Endothelial cell (in vitro differentiated cells): ENCODE results near the gene KYAT1. TPM values are rescaled to one million over a fixed set of nuclear protein-coding genes. Genes with fewer than 3 reads are reported as not detected.

Experiments used
- DNase-seq: peaks from one replicate; pipeline ENCODE4 v3.0.0; 2021; ENCODE audit warnings: low spot score
- H3K27ac Mint-ChIP-seq: one replicate; pipeline ENCODE4 v1.8.0; 2021; ENCODE audit warnings: mixed read lengths, inconsistent platforms; ENCODE audit not compliant: unreplicated experiment
- H3K27me3 Mint-ChIP-seq: one replicate; pipeline ENCODE4 v1.8.0; 2021; ENCODE audit warnings: mild to moderate bottlenecking, moderate library complexity, mixed read lengths, inconsistent platforms; ENCODE audit not compliant: unreplicated experiment
- H3K36me3 Mint-ChIP-seq: one replicate; pipeline ENCODE4 v1.8.0; 2021; ENCODE audit warnings: mild to moderate bottlenecking, low read depth, mixed read lengths, inconsistent platforms; ENCODE audit not compliant: unreplicated experiment
- H3K4me1 Mint-ChIP-seq: one replicate; pipeline ENCODE4 v1.8.0; 2021; ENCODE audit warnings: mild to moderate bottlenecking, mixed read lengths, inconsistent platforms; ENCODE audit not compliant: unreplicated experiment
- H3K4me3 Mint-ChIP-seq: one replicate; pipeline ENCODE4 v1.8.0; 2021; ENCODE audit warnings: mild to moderate bottlenecking, mixed read lengths, inconsistent platforms; ENCODE audit not compliant: unreplicated experiment
- H3K9me3 Mint-ChIP-seq: one replicate; pipeline ENCODE4 v1.8.0; 2021; ENCODE audit warnings: mixed read lengths, inconsistent platforms; ENCODE audit not compliant: unreplicated experiment
- total RNA-seq: library from RNA; stranded (reverse); fragmentation: NEBNext Ultra II Directional; extraction: Animal tissue kit (Norgen Biotek cat#: 25700); gene quantifications from one replicate; pipeline ENCODE4 v1.2.1, GENCODE V29; 2021; ENCODE audit not compliant: unreplicated experiment
- TF ChIP-seq, protein P1 (sequence below): fragments of 200-600 bp; sonication (generic); IDR thresholded peaks from one replicate; pipeline ENCODE4 v1.5.0; 2021; ENCODE audit warnings: antibody characterized with exemption; ENCODE audit not compliant: unreplicated experiment

Gene KYAT1
- total RNA-seq, 1 donor from 2014 or later: 3.3 TPM

GRCh38 chr9:128886211-128886891 lies 4.6 kb upstream of the KYAT1 start:
- Mint-ChIP-seq H3K27me3 (peaks cover 8% of the 10 kb centered on the region), H3K9me3 (no peaks in the 10 kb centered on the region), H3K4me1 (peaks cover 45% of the 10 kb centered on the region), H3K27ac (peak overlapping the region; percentile 43), H3K36me3 (peaks cover 12% of the 10 kb centered on the region), H3K4me3 (peak overlapping the region; percentile 82)
- TF ChIP-seq, protein P1, sequence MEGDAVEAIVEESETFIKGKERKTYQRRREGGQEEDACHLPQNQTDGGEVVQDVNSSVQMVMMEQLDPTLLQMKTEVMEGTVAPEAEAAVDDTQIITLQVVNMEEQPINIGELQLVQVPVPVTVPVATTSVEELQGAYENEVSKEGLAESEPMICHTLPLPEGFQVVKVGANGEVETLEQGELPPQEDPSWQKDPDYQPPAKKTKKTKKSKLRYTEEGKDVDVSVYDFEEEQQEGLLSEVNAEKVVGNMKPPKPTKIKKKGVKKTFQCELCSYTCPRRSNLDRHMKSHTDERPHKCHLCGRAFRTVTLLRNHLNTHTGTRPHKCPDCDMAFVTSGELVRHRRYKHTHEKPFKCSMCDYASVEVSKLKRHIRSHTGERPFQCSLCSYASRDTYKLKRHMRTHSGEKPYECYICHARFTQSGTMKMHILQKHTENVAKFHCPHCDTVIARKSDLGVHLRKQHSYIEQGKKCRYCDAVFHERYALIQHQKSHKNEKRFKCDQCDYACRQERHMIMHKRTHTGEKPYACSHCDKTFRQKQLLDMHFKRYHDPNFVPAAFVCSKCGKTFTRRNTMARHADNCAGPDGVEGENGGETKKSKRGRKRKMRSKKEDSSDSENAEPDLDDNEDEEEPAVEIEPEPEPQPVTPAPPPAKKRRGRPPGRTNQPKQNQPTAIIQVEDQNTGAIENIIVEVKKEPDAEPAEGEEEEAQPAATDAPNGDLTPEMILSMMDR: no peak
- DNase-seq: no peak

DNA sequence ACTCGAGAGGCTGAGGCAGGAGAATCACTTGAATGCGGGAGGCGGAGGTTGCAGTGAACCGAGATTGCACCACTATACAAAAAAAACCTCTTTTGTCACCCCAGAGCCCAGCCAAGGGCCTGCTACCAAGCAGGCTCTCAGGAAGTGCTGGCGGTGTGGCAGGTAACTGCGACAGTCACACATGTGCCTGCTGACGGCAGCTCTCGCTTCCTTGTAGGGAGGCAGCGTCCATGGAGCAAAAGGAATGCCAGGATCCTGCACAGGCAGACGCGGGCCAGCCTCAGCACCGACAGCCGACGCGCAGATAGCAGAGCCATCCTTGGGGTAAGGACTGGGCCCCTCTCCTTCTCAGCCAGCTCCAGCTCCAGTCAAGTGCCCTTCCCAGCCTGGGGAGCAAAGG lies 4.0 kb upstream of the KYAT1 start:
- Mint-ChIP-seq H3K4me3 (peak overlapping the region; percentile 67), H3K9me3 (no peaks in the 10 kb centered on the region), H3K36me3 (peaks cover 12% of the 10 kb centered on the region), H3K27me3 (peaks cover 8% of the 10 kb centered on the region), H3K27ac (no peak overlapping the region), H3K4me1 (peaks cover 48% of the 10 kb centered on the region)
- TF ChIP-seq, protein P1: no peak
- DNase-seq: no peak

- Mint-ChIP-seq H3K9me3 (no peaks in the 10 kb centered on the region), H3K27ac (no peak overlapping the region), H3K27me3 (peaks cover 10% of the 10 kb centered on the region), H3K4me1 (peaks cover 50% of the 10 kb centered on the region), H3K36me3 (peaks cover 12% of the 10 kb centered on the region), H3K4me3 (peak overlapping the region; percentile 67)
- TF ChIP-seq, protein P1: no peak
- DNase-seq: no peak
These were observed 3.6 kb upstream of the KYAT1 start for GRCh38 chr9:128885376-128885775.

- TF ChIP-seq, protein P1: no peak
- Mint-ChIP-seq H3K9me3 (no peaks in the 10 kb centered on the region), H3K27me3 (peaks cover 7% of the 10 kb centered on the region), H3K4me1 (peaks cover 50% of the 10 kb centered on the region), H3K4me3 (peak overlapping the region; percentile 51), H3K27ac (peak overlapping the region; percentile 52), H3K36me3 (peaks cover 12% of the 10 kb centered on the region)
- no peak for DNase-seq
These were observed 2.4 kb upstream of the KYAT1 start for GRCh38 chr9:128884164-128884563.

DNA sequence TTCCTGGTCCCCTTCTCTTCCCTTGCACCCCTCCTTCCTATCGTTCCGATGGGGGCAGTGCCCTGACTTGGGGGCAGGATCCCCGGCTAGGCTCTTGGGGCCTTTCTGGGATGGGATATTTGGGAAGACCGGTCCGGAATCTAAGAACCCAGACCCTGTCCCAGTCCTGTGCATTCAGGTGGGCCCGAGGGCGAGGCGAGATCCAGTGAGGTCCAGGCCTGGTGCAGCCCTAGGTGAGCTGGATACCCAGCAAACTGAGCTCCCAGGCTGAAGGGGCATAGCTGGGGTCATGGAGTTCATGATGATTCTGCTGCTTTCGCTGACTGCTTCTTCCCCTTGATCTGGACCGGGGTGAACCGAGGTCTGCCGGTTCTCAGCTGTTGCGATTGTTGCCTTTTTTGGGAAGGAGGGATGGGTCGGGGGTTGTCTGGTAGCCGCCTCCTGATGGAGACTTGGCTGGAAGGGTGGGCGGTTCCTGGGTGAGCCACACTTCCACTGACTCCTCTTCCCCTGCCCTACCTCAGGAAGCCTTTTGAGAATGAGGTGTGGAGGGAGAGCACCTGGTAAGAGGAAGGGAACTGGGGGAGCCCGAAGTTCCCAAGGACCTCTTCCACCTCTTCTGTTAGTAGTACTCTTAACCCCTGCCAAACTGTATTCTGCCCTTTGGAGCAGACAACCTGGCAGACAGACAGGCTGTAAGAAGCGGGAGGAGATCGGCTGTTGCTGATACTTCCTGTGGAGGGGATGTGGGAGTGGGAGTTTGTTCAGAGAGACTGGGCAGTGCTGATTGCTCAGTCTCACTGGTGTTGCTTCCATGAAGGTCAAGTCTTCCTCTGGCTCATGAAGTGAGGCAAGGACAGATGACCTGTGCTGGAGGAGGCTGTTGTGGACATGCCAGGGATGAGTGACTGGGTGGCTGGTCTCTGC lies 1.2 kb upstream of the KYAT1 start:
- Mint-ChIP-seq H3K27ac (peak overlapping the region; percentile 89), H3K9me3 (no peaks in the 10 kb centered on the region), H3K4me3 (peak overlapping the region; percentile 98), H3K36me3 (peaks cover 12% of the 10 kb centered on the region), H3K27me3 (peaks cover 7% of the 10 kb centered on the region), H3K4me1 (peaks cover 41% of the 10 kb centered on the region)
- TF ChIP-seq, protein P1: no peak
- peak; percentile 15 for DNase-seq
